ENCODE measurements around the gene EPX. TPM values are rescaled to one million over a fixed set of nuclear protein-coding genes. Genes with fewer than 3 reads are reported as not detected.

EPX gene
- polyA plus RNA-seq, 1 donor from 2014 or later = not detected

GRCh38 chr17:58229881-58230280 is 37.4 kb downstream of the EPX start:
- TF ChIP-seq MXI1 (conservative IDR thresholded peaks at IDR 0.05; ENCODE audit: poor library complexity, severe bottlenecking) (no peak), EP300 (conservative IDR thresholded peaks at IDR 0.05; ENCODE audit: poor library complexity, severe bottlenecking) (no peak), POLR2AphosphoS5 (IDR thresholded peaks at IDR 0.05) (no peak), REST (IDR thresholded peaks at IDR 0.05; ENCODE audit: borderline replicate concordance) (no peak), TAF1 (IDR thresholded peaks at IDR 0.05; ENCODE audit: low read depth) (no peak), SMC3 (conservative IDR thresholded peaks at IDR 0.05; ENCODE audit: poor library complexity) (no peak), RAD21 (conservative IDR thresholded peaks at IDR 0.05) (no peak), CTCF (IDR thresholded peaks at IDR 0.05; ENCODE audit: poor library complexity, severe bottlenecking) (no peak), EZH2 (IDR thresholded peaks at IDR 0.05; ENCODE audit: borderline replicate concordance, insufficient read depth, low read length, poor library complexity, severe bottlenecking) (no peak)
- Histone ChIP-seq H3K9me2 (ENCODE audit: insufficient read depth, low read length) (no peaks in the 10 kb centered on the region), H3K9me3 (ENCODE audit: low read length) (no peaks in the 10 kb centered on the region), H3F3A (ENCODE audit: insufficient read depth, low read length, poor library complexity, severe bottlenecking) (no peaks in the 10 kb centered on the region), H3K9ac (ENCODE audit: low read length) (no peak overlapping the region), H3K79me2 (replicated peaks; ENCODE audit: insufficient read depth, low read length) (no peaks in the 10 kb centered on the region), H3K27me3 (ENCODE audit: insufficient read depth, low read depth, low read length) (no peaks in the 10 kb centered on the region), H3K4me3 (ENCODE audit: low read length) (no peak overlapping the region), H4K20me1 (ENCODE audit: insufficient read depth) (no peaks in the 10 kb centered on the region), H2AFZ (ENCODE audit: low read depth, low read length) (no peak overlapping the region), H3K4me2 (ENCODE audit: low read length) (no peak overlapping the region), H3K27ac (ENCODE audit: low read length) (no peak overlapping the region), H3K36me3 (ENCODE audit: insufficient read depth, low read length) (no peaks in the 10 kb centered on the region)

- Histone ChIP-seq H3K9ac (ENCODE audit: low read length) (no peak overlapping the region), H3K9me3 (ENCODE audit: low read length) (no peaks in the 10 kb centered on the region), H3K79me2 (replicated peaks; ENCODE audit: insufficient read depth, low read length) (no peaks in the 10 kb centered on the region), H3K36me3 (ENCODE audit: insufficient read depth, low read length) (no peaks in the 10 kb centered on the region), H3F3A (ENCODE audit: insufficient read depth, low read length, poor library complexity, severe bottlenecking) (no peaks in the 10 kb centered on the region), H3K27ac (ENCODE audit: low read length) (no peak overlapping the region), H3K9me2 (ENCODE audit: insufficient read depth, low read length) (no peaks in the 10 kb centered on the region), H3K4me2 (ENCODE audit: low read length) (no peak overlapping the region), H4K20me1 (ENCODE audit: insufficient read depth) (no peaks in the 10 kb centered on the region), H3K4me3 (ENCODE audit: low read length) (no peak overlapping the region), H3K27me3 (ENCODE audit: insufficient read depth, low read depth, low read length) (peaks cover 3% of the 10 kb centered on the region), H2AFZ (ENCODE audit: low read depth, low read length) (no peak overlapping the region)
- TF ChIP-seq EP300 (conservative IDR thresholded peaks at IDR 0.05; ENCODE audit: poor library complexity, severe bottlenecking) = no peak
- TF ChIP-seq SMC3 (conservative IDR thresholded peaks at IDR 0.05; ENCODE audit: poor library complexity) = no peak
- no peak for TF ChIP-seq MXI1 (conservative IDR thresholded peaks at IDR 0.05; ENCODE audit: poor library complexity, severe bottlenecking)
- TF ChIP-seq REST (IDR thresholded peaks at IDR 0.05; ENCODE audit: borderline replicate concordance) = no peak
- no peak for TF ChIP-seq EZH2 (IDR thresholded peaks at IDR 0.05; ENCODE audit: borderline replicate concordance, insufficient read depth, low read length, poor library complexity, severe bottlenecking)
- no peak for TF ChIP-seq TAF1 (IDR thresholded peaks at IDR 0.05; ENCODE audit: low read depth)
- TF ChIP-seq POLR2AphosphoS5 (IDR thresholded peaks at IDR 0.05) = no peak
- no peak for TF ChIP-seq RAD21 (conservative IDR thresholded peaks at IDR 0.05)
- TF ChIP-seq CTCF (IDR thresholded peaks at IDR 0.05; ENCODE audit: poor library complexity, severe bottlenecking) = no peak
Measured at GRCh38 chr17:58231641-58232040, 39.1 kb downstream of the EPX start.

Data from neural cell (in vitro differentiated cells).